VCaP (cell line): ENCODE data around the gene USP25.

Experiments used
- H3K27ac ChIP-seq: fragments of 450-650 bp; 2 replicates; pipeline ENCODE4 v1.5.1; 2017
- CTCF ChIP-seq: fragments of 450-650 bp; conservative IDR thresholded peaks from 2 replicates; pipeline ENCODE4 v1.5.1; 2017; ENCODE audit warnings: mild to moderate bottlenecking, moderate library complexity

USP25 gene

GRCh38 chr21:15793550-15794235 lies 63.9 kb downstream of the USP25 start:
- TF ChIP-seq CTCF = no peak
- H3K27ac ChIP-seq = no peak overlapping the region

DNA sequence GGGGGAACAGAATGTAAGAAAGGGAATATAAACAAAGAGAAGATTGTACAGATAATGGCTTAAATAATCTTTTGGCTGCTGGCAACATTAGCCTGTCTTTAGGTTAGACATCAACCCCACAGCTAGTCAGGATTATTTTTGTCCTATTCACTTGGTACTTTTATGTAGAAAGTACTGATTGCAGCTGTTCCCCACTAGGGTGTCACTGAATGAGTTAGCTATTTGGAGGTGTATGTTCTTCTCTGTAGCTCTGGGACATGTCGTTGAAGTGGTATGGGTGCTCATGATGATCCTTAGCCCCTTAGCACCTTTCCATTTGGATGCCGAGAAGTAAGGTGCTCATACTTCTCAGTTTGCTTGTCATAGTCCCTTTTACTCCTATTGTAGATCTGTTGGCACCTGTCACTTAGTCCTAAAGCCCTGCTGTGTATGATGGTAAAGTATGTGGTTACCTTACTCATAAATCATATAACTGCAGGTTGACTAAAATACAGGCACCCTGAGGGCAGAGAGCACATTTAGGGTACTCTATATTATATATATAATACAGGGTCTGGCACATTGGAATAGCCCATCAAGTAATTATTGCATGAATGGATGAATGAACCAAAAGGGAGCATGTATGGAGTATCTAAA lies 64.6 kb downstream of the USP25 start:
- TF ChIP-seq CTCF = no peak
- H3K27ac ChIP-seq = no peak overlapping the region

GRCh38 chr21:15795533-15795932 lies 65.8 kb downstream of the USP25 start:
- no peak for TF ChIP-seq CTCF
- H3K27ac ChIP-seq = no peak overlapping the region

- no peak for TF ChIP-seq CTCF
- H3K27ac ChIP-seq = no peak overlapping the region
Measured at GRCh38 chr21:15797577-15798363, 68.0 kb downstream of the USP25 start.

- no peak for TF ChIP-seq CTCF
- no peak overlapping the region for H3K27ac ChIP-seq
Measured at GRCh38 chr21:15801352-15801863, 71.6 kb downstream of the USP25 start.

- TF ChIP-seq CTCF = no peak
- no peak overlapping the region for H3K27ac ChIP-seq
Measured at GRCh38 chr21:15804247-15805005, 74.6 kb downstream of the USP25 start.
